HG03159 (cell line): ENCODE results near the gene SNAPIN.

ENCODE experiments used
- ATAC-seq: cut with Tn5 transposase; IDR thresholded peaks from one replicate; pipeline ENCODE4 v1.9.1; 2021; ENCODE audit warnings: mild to moderate bottlenecking, moderate library complexity; ENCODE audit not compliant: unreplicated experiment

Gene SNAPIN

DNA sequence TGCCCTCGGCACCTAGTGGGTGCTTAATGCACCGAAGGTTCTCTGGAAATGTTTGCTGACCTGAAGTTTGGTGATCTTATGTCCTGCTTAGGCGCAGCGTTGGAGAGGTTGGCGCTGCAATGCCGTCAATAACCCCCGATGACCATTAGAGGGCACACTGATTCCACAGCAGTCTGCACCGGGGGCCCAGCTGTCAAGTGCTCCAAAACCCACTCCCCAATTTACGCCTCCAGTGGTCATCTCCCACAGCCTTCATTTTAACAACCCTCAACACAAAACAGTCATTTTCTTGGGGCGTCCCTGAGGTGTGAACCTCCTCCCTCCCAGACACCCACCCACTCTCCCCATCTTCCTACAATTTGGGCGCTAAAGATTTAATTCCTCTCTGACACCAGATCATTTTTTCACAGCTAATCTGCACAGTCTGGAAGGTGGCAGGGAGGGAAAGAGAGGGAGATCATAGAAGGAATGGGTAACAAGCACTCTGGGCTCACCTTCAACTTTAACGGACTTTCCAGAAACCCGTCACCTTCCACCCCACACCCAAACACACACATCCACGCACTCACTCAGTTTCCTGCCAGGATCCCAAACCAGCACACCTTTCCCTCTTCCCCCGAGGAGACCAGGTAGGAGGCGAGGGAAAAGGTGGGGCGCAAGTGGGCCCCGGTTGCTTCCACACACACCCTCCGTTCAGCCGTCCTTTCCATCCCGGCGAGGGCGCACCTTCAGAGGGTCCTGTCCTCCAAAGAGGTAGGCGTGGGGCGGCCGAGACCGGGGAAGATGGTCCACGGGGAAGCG, 19.4 kb downstream of the SNAPIN start:
- ATAC-seq: no peak

DNA sequence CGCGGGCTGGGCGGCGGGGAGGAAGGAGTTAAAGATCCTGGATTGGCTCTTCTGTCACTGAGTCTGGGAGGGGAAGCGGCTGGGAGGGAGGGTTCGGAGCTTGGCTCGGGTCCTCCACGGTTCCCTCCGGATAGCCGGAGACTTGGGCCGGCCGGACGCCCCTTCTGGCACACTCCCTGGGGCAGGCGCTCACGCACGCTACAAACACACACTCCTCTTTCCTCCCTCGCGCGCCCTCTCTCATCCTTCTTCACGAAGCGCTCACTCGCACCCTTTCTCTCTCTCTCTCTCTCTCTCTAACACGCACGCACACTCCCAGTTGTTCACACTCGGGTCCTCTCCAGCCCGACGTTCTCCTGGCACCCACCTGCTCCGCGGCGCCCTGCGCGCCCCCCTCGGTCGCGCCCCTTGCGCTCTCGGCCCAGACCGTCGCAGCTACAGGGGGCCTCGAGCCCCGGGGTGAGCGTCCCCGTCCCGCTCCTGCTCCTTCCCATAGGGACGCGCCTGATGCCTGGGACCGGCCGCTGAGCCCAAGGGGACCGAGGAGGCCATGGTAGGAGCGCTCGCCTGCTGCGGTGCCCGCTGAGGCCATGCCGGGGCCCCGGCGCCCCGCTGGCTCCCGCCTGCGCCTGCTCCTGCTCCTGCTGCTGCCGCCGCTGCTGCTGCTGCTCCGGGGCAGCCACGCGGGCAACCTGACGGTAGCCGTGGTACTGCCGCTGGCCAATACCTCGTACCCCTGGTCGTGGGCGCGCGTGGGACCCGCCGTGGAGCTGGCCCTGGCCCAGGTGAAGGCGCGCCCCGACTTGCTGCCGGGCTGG, 20.2 kb downstream of the SNAPIN start, which contains the start of gene NPR1:
TSS of gene NPR1 (plus strand) at position 170 of the 818 bp plus-strand sequence. CDS start at position 591, 421 bp downstream.
- no peak for ATAC-seq

DNA sequence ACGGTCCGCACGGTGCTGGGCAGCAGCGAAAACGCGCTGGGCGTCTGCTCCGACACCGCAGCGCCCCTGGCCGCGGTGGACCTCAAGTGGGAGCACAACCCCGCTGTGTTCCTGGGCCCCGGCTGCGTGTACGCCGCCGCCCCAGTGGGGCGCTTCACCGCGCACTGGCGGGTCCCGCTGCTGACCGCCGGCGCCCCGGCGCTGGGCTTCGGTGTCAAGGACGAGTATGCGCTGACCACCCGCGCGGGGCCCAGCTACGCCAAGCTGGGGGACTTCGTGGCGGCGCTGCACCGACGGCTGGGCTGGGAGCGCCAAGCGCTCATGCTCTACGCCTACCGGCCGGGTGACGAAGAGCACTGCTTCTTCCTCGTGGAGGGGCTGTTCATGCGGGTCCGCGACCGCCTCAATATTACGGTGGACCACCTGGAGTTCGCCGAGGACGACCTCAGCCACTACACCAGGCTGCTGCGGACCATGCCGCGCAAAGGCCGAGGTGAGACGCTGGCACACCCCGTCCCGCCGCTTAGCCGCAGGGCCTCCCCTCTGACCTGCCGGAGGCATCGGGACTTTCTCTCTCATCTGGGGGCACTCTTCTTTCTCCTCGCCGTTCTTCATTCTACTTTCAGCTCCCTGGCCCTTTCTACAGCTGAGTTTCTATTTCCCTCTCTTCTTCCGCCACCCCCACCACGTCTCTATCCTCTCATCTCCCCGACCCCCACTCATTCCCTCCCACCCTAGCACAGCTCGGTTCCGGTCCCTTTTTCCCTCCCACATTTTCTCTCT, 21.0 kb downstream of the SNAPIN start:
- no peak for ATAC-seq

DNA sequence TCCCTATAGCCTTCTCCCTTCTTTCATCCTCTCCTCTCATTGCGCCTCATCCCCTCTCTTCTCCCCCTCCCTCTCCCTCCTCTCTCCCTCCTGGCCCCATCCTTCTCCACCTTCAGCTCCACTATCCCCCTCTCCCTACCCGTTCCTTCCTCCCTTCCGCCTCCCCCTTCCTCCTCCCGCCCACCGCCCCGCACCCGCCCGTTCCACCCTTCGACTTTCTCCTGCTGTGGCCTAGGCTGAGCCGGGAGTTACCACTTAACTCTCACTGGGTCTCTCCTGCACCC, 21.6 kb downstream of the SNAPIN start:
- no peak for ATAC-seq

DNA sequence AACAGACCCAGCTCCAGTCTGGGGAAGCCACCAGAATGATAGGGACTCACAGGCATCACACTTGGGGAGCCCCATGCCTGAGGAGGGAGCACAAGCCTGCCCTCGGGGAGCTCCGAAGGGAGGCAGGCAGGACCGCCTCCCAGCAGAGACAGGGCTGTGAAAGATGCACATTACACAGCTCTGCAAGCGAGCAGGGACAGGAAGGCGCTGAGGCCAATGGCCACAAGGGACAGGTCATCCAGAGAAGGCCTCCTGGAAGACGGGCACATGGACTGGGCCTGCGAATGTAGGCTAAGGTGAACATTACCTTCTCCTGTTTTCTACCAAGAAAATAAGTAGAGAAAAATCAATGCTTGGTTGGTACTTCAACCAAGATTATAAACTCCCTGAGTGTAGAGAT, 24.2 kb downstream of the SNAPIN start:
- ATAC-seq: no peak

DNA sequence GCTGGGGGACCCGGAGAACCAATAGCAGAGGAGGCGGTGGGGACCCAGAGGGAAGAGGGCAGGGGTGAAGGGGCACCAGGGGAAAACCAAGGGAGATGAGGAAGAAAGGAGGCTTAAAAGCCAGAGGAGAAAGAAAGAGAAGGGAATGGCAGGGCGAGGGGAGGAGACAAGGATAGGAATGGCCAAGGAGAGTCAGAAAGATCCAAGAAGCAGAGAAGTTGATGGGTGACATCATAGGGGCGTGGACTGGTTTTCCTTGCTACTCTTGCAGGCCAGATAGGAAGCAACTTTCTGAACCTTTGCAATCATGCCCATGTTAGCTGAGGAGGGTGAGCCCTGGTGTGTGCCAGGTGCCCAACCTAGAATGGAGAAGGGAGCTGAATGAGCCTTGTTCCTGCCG, 25.4 kb downstream of the SNAPIN start:
- ATAC-seq: no peak

DNA sequence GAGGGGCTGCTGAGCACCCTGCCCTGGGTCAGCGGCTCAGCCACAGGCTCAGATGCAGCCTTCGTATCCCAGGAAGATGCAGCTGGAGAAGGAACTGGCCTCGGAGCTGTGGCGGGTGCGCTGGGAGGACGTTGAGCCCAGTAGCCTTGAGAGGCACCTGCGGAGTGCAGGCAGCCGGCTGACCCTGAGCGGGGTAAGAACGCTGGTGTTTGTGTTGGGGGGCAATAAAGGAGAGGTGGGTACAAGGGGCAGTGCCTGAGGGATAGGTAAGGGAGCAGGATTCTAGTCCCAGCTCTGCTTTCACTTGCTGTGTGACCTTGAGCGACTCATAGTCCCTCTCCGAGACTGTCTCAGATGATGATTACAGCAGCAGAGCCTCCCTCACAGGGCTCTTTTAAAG, 26.4 kb downstream of the SNAPIN start:
- ATAC-seq: no peak

DNA sequence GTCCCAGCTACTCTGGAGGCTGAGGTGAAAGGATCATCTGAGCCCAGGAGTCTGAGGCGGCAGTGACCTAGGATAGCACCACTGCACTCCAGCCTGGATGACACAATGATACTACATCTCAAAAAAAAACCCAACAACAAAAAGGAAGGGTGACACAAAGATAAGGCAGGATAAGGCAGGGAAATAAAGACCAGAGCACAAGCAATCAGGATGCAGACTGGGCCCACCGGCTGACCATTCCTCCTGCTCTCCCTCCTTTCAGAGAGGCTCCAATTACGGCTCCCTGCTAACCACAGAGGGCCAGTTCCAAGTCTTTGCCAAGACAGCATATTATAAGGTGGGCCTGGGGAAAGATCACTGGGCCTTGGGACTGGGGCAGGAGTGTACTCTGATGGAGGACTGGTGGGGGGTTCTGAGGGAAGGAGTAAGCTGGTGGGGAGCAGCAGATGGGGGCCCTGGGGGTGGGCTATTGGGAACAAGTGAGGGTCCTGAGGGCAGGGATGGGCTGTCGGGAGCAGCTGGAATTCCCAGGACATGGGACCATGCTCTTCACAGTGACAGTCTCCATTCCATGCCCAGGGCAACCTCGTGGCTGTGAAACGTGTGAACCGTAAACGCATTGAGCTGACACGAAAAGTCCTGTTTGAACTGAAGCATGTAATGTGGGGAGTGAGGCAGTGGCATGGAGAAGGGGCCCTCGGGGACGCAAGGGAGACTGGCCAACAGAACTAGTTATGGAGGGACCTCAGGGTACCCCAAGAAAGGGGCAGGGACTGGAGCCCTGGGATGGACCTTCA, 27.2 kb downstream of the SNAPIN start:
- no peak for ATAC-seq

DNA sequence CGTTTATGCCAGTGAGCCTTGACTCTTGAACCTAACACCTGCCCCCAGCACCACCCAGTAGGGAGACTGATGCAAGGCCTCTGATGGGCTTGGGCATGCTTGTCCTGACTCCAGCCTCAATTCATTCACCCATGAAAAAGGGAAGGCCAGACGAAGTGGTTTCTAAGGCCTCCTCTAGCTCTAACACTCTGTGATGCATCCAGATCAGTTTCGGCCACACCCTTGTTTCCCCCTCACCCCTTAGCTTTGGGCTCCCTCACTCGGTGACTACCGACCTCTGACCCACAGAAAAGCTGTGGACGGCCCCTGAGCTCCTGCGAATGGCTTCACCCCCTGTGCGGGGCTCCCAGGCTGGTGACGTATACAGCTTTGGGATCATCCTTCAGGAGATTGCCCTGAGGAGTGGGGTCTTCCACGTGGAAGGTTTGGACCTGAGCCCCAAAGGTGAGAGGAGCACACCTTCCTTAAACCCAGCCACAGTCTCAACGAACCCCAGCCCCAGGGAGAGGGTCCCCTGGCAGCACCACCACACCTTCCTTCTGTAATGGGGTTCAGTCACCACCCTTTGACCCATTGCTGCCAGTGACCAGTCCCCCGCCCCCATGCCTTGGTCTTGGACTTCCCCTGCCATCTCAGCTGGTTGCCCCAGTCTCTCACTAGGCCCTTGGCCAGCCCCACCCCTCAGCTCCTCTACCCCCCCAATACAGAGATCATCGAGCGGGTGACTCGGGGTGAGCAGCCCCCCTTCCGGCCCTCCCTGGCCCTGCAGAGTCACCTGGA, 29.0 kb downstream of the SNAPIN start:
- no peak for ATAC-seq

DNA sequence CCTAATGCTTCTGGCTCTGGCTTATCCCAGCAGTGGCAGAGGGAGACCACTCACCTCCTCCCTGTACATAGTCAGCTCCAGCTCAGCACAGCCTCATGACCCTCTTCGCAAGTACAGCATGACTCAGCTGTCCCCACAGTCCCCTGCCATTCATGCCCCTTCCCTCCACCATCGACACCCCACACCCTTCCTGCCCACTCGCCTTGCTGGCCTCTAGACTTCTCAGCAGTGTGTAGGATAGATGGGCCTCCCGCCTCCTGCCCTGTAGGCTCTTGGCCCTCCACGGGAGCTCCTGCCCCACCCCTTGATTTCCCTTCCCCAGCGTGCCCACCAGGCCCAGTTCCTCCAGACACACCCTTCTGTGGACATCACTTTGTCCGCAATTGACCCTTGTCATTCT, 29.8 kb downstream of the SNAPIN start:
- ATAC-seq: no peak

DNA sequence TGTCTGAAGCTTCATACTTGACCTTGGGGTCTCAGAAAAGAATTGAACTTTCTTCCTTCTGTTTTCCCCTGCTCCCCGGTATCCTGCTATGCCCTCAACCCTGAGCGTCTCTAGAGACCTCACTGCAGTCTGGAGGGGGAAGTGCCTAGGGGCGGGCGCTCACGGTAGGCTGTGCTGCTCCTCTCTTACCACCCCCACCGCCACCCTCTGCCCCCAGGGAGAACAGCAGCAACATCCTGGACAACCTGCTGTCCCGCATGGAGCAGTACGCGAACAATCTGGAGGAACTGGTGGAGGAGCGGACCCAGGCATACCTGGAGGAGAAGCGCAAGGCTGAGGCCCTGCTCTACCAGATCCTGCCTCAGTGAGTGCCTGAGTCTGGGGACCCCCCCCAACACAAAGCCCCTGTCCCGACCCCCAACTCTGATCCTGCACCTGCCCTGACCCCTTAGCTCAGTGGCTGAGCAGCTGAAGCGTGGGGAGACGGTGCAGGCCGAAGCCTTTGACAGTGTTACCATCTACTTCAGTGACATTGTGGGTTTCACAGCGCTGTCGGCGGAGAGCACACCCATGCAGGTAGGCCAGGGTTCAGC, 30.3 kb downstream of the SNAPIN start:
- ATAC-seq: no peak

DNA sequence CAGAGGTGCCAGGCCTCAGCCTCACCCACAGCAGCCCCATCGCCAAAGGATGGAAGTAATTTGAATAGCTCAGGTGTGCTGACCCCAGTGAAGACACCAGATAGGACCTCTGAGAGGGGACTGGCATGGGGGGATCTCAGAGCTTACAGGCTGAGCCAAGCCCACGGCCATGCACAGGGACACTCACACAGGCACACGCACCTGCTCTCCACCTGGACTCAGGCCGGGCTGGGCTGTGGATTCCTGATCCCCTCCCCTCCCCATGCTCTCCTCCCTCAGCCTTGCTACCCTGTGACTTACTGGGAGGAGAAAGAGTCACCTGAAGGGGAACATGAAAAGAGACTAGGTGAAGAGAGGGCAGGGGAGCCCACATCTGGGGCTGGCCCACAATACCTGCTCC, 35.0 kb downstream of the SNAPIN start:
- ATAC-seq: no peak

DNA sequence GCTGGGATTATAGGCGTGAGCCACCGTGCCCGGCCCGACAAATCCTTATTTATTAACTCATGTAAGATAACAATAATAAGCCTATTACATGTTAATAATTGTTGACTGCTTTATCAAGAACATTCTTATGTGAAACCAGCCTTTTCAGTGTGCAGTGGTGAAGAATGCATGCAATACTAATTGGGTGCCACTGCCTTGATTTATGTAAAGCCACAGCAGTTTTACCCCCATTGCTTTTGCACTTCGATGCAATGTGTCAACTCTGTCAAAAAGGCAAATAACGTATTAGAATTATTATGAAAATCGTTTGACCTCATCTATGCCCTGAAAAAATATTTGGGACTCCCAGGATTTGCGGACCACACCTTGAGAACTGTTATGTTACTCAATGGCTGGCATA, 38.2 kb downstream of the SNAPIN start:
- no peak for ATAC-seq

DNA sequence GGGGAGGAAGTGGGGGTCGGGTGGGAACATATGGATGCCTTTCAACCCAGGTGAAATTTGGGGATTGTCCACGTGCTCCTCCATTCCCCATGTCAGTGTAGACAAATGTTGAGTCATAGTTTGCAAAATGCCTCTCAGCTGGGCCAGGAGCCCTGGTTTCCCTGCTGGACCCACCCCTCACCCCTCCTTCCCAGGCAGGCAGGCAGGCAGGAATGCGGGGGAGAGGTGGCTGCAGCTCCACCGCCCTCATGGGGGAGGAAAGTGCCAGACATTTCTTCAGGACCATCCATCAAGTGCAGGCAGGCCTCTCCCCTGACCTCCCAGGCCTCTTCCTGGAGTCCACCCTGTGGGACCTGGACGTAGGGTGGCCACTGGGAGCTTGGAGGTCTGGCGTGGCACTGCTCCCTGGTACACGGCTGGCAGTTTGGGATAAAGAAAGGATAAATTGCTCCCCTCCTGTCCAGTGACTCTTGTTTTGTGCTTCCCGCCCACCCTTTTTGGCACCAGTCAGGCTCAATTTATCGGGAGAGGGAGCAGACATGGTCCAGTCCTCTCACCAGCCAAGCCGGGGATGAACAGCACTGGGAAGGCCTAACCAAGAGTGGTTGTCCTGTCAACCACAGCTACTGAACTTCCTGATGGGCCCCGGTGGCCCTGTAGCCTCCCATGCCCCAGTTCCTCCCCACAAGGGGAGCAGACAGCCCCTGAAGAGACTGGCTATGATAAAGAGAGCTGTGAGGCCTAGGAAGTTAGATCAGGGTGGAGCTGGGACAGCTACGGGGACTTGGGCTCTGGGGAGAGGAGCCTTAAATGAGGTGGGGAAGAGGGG, 38.9 kb downstream of the SNAPIN start:
- ATAC-seq: no peak

DNA sequence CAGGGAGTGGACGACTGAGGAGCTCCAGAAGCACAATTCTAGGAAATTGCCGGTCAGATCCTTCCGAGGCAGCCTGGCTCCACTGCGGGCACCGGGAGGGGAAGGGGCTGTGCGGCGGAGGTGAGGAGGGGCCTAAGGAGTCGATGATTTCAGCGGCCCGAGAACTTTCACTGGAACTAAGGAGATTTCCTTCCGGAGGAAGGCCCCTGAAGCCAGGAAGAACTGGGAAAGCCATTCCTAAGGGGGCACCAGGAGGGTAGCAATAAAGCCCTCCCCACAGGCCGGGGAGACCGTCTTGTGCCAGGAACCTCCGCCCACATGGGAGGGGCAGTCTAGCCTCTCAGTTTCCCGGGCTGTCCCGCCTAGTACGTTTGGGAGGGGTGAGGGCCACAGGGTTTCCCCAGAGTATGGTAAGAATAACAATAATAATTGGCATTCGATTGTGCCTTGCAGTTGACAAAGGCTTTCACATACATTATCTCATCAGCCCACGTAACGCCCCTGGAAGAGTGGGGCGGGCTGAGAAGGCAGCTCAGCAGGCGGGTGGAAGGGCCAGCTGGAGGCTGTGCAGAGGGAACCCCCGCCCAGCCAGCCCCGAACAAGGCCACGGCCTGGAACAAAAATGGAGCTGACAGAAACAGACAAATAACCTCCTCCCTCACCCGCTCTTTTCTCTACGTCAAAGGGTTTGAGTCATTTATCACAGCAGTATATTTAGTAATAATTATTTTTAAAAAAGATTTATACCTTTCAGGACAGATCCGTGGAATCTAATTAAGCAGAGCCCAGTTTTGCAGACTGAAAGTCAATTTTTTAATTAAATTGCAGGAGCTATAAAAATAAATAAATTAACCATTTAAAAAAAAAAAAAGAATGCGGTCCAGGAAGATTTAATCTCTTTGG, 39.8 kb downstream of the SNAPIN start:
- ATAC-seq: no peak

DNA sequence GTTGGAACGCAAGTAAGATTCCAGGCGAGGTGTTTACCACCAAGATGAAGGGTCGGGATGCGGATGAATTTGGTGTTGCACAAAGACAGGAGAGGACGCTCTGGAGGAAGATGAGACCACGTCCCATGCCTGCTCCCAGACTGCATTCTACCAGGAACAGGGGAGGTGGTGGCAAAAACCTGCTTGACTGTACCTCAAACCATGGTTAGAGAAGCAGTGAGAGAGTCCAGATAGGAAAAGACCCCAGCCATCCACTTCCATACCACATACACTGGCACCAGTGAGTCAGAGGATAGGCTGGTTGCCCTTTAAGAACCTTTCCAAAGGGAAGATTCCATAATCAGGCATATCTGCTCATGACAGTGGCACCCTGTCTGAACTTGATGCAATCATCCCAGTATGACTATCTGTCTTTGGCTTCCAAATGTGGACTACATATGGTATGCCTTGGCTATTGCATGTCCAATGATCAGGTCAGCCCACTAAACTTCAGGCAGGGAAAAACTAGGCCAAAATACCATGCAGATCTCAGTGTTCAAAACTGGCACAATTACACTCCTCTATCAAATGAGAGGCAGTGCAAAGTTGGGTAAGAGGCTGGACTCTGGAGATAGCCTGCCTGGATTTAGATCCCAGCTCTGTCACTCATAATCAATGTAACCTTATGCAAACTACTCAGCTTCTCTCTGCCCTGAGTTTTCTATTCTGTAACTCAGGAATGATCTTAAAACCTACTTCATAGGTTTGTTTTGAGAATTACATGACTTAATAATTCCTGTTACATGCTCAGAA, 40.6 kb downstream of the SNAPIN start:
- no peak for ATAC-seq

DNA sequence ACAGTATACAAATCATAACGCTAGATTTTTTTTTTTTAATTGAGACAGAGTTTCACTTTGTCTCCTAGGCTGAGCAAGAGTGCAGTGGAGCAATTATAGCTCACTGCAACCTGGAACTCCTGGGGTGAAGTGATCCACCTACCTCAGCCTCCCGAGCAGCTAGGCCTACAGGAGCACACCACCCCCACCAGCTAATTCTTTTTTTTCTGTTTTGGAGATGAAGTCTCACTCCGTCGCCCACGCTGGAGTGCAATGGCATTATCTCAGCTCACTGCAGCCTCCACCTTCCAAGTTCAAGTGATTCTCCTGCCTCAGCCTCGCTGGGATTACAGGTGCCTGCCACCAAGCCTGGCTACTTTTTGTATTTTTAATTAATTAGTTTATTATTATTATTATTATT, 41.3 kb downstream of the SNAPIN start:
- no peak for ATAC-seq
